Measurements from ENCODE around the gene ZFP69B.

DNA sequence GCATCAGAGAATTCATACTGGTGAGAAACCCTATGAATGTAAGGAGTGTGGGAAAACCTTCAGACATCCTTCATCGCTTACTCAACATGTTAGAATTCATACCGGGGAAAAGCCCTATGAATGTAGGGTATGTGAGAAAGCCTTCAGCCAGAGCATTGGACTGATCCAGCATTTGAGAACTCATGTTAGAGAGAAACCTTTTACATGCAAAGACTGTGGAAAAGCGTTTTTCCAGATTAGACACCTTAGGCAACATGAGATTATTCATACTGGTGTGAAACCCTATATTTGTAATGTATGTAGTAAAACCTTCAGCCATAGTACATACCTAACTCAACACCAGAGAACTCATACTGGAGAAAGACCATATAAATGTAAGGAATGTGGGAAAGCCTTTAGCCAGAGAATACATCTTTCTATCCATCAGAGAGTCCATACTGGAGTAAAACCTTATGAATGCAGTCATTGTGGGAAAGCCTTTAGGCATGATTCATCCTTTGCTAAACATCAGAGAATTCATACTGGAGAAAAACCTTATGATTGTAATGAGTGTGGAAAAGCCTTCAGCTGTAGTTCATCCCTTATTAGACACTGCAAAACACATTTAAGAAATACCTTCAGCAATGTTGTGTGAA is 12.8 kb downstream of the ZFP69B start:
- TF ChIP-seq KLF16 (tag by site-specific recombination; IDR thresholded peaks at IDR 0.05) (no peak), CTCF (tag by site-specific recombination; IDR thresholded peaks at IDR 0.05) (no peak), ZNF843 (tag by site-specific recombination; IDR thresholded peaks at IDR 0.05) (no peak), ZNF416 (tag by site-specific recombination; IDR thresholded peaks at IDR 0.05) (no peak)
